CD4-positive, alpha-beta memory T cell (primary cell): ENCODE measurements around the gene C1orf174. TPM values are rescaled to one million over a fixed set of nuclear protein-coding genes. Genes with fewer than 3 reads are reported as not detected.
A peak's percentile ranks its signal among the peaks of the same experiment; 100 is the strongest.

Source experiments
- CTCF ChIA-PET: fragments of 350-600 bp; sonication (Branson Sonifier 250); formaldehyde crosslinking; loops from one replicate; lab custom pipeline; 2021; ENCODE audit warnings: inconsistent platforms; ENCODE audit not compliant: partially characterized antibody; lab: Charles Lee
- POLR2A ChIA-PET: fragments of 350-600 bp; sonication (Branson Sonifier 250); formaldehyde crosslinking; loops from one replicate; lab custom pipeline; 2021; ENCODE audit not compliant: partially characterized antibody; lab: Charles Lee
- DNase-seq, 5 donors: peaks; one replicate each; pipeline versions ENCODE4 v3.0.0 to v3.0.0-alpha.2; 2020 to 2022; ENCODE audit warnings: mixed read lengths in 1 of 5
- H3K27ac ChIP-seq: one replicate; pipeline ENCODE4 v1.7.0; 2013; ENCODE audit warnings: low read depth, low read length
- H3K27me3 ChIP-seq: 2 replicates; pipeline ENCODE4 v1.7.0; 2013; ENCODE audit warnings: mild to moderate bottlenecking, low read length, moderate library complexity; ENCODE audit not compliant: insufficient read depth
- H3K36me3 ChIP-seq: 2 replicates; pipeline ENCODE4 v1.7.0; 2013; ENCODE audit warnings: mild to moderate bottlenecking, low read length, moderate library complexity; ENCODE audit not compliant: insufficient read depth
- H3K4me1 ChIP-seq: 2 replicates; pipeline ENCODE4 v1.7.0; 2013; ENCODE audit warnings: mild to moderate bottlenecking, low read length, moderate library complexity; ENCODE audit not compliant: insufficient read depth
- H3K4me3 ChIP-seq, 2 donors: one replicate each; pipeline ENCODE4 v1.7.0; 2013; ENCODE audit warnings: low read length in 2 of 2, mild to moderate bottlenecking in 1 of 2
- H3K9me3 ChIP-seq, 2 donors: one replicate each; pipeline ENCODE4 v1.7.0; 2013; ENCODE audit warnings: low read length in 2 of 2, control low read depth in 1 of 2; ENCODE audit not compliant: control insufficient read depth in 1 of 2
- H3K27ac Mint-ChIP-seq, 7 donors: one replicate each; pipeline ENCODE4 v1.8.0; 2020 to 2021; ENCODE audit warnings: mixed read lengths in 7 of 7, mild to moderate bottlenecking in 6 of 7, inconsistent platforms in 3 of 7, moderate library complexity in 3 of 7
- H3K27me3 Mint-ChIP-seq, 2 donors: one replicate each; pipeline ENCODE4 v1.8.0; 2020 to 2021; ENCODE audit warnings: mixed read lengths in 2 of 2
- H3K36me3 Mint-ChIP-seq, 2 donors: one replicate each; pipeline ENCODE4 v1.8.0; 2020 to 2021; ENCODE audit warnings: mixed read lengths in 2 of 2, inconsistent platforms in 1 of 2, mild to moderate bottlenecking in 1 of 2
- H3K4me1 Mint-ChIP-seq, 4 donors: one replicate each; pipeline ENCODE4 v1.8.0; 2020 to 2021; ENCODE audit warnings: mixed read lengths in 4 of 4, mild to moderate bottlenecking in 1 of 4
- H3K4me3 Mint-ChIP-seq, 8 donors: one replicate each; pipeline ENCODE4 v1.8.0; 2020 to 2021; ENCODE audit warnings: mixed read lengths in 8 of 8, mild to moderate bottlenecking in 7 of 8, moderate library complexity in 6 of 8, inconsistent platforms in 3 of 8
- H3K9me3 Mint-ChIP-seq, 8 donors: one replicate each; pipeline ENCODE4 v1.8.0; 2020 to 2021; ENCODE audit warnings: mixed read lengths in 8 of 8, mild to moderate bottlenecking in 5 of 8, inconsistent platforms in 3 of 8, moderate library complexity in 1 of 8
- intact Hi-C: fragments of 100-400 bp; cut with micrococcal nuclease; formaldehyde crosslinking; loops from one replicate; pipeline ENCODE4 v1.15.1; 2023
- polyA plus RNA-seq, 2 donors: library from polyadenylated mRNA; unstranded; fragments of 300-500 nt; fragmentation: Illumina TruSeq; gene quantifications; one replicate each; pipeline ENCODE4 v1.2.3, GENCODE V29; 2021
- total RNA-seq, 2 experiments: library from RNA; stranded (reverse); gene quantifications; one replicate each; pipeline ENCODE4 v1.2.3, GENCODE V29; 2021

The C1orf174 gene
- total and polyA plus RNA-seq, 4 experiments from 2014 or later, result 21.8 to 36.0 (median 34.3) TPM

DNA sequence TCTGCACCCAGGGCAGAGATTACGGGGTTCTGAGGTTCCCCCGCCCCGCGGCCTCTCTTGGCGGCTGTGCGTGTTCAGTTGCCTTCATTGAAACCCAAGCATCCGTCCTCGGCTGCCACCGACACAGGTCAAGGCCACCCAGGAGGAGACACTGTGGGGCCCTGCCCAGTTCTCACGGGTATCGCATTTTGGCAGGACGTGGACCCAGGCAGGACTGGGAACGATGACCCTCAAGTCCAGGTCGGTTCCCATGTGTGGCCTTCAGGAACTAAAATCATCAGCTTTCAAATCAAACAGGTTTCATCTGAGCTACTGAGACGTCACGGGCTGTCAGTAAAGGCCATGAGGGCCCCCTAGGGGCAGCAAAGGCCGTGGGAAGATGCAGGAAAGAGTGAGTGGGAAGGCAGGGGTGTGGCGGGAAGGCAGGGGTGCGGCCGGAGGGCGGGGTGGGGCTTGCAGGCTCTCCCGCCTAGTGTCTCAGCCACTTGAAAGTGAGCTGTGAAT, 7.0 kb upstream of the C1orf174 start:
- H3K9me3 ChIP-seq, result no peaks in the 10 kb centered on the region
- H3K27me3 ChIP-seq, result no peaks in the 10 kb centered on the region
- Mint-ChIP-seq H3K27me3 (no peaks in the 10 kb centered on the region), H3K27ac (peak overlapping the region in 1 of 7 donors; percentile 32), H3K36me3 (no peaks in the 10 kb centered on the region), H3K4me1 (peaks cover 17 to 31% (median 29%) of the 10 kb centered on the region in 4 donors), H3K4me3 (no peak overlapping the region), H3K9me3 (no peaks in the 10 kb centered on the region)
- H3K4me3 ChIP-seq, result no peak overlapping the region
- H3K4me1 ChIP-seq, result peaks cover 28% of the 10 kb centered on the region
- no peaks in the 10 kb centered on the region for H3K36me3 ChIP-seq
- POLR2A ChIA-PET, result no interaction called here
- intact Hi-C loops, result no loop called here
- no peak for DNase-seq
- no peak overlapping the region for H3K27ac ChIP-seq
- CTCF ChIA-PET, result interaction anchor here (2.0 kb wide), 1 partner anchor 49 kb away, joined by 7 read pairs; the partner anchor contains the start of genes CEP104 and DFFB

GRCh38 chr1:3906672-3907020, 6.6 kb upstream of the C1orf174 start:
- Histone ChIP-seq H3K27ac (no peak overlapping the region), H3K4me3 (no peak overlapping the region), H3K4me1 (peaks cover 32% of the 10 kb centered on the region), H3K36me3 (no peaks in the 10 kb centered on the region), H3K9me3 (no peaks in the 10 kb centered on the region), H3K27me3 (no peaks in the 10 kb centered on the region)
- H3K4me3 Mint-ChIP-seq, result no peak overlapping the region
- H3K27me3 Mint-ChIP-seq, result no peaks in the 10 kb centered on the region
- intact Hi-C loops, result no loop called here
- DNase-seq, result no peak
- no peaks in the 10 kb centered on the region for H3K36me3 Mint-ChIP-seq
- H3K9me3 Mint-ChIP-seq, result no peaks in the 10 kb centered on the region
- H3K4me1 Mint-ChIP-seq, result peaks cover 18 to 35% (median 31%) of the 10 kb centered on the region in 4 donors
- ChIA-PET POLR2A (no interaction called here), CTCF (interaction anchor here (2.0 kb wide), 1 partner anchor 49 kb away, joined by 7 read pairs; the partner anchor contains the start of genes CEP104 and DFFB)
- no peak overlapping the region for H3K27ac Mint-ChIP-seq

DNA sequence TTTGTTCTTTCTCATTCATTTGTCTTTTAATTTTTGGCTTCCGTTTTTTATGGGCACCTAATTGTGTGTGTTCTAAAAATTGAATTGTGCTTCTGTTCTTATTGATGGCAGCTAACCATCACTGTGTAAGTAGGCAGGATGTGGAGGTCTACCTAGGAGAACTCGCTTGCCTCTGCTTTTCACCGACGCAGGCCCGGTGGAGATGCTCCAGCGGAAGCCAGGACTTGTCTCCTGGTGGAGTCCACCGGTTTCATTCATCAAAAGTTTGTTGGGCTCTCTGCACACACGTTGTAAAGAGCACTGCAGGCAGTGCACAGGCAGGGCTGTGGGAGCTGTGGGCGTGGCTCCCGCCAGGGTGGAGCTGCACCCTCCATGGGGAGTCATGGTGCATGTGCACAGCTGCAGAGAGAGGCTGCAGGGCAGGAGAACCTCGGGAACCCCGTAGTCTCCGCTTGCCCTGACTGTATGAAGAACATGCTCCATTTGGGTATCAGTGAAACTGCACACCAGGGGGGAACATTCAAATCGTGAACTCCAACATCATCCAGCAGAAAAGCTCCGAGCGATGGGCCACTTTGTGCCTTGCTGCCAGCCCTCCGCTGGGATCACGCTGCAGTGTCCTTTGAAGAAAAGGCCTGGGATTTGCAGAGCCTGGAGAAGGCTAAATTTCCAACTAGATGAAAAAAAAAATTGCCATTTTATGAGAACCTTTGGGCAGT, 6.0 kb upstream of the C1orf174 start:
- H3K27me3 Mint-ChIP-seq, result no peaks in the 10 kb centered on the region
- H3K36me3 ChIP-seq, result no peaks in the 10 kb centered on the region
- no peak overlapping the region for H3K4me3 ChIP-seq
- H3K4me3 Mint-ChIP-seq, result no peak overlapping the region
- peaks cover 18 to 39% (median 31%) of the 10 kb centered on the region in 4 donors for H3K4me1 Mint-ChIP-seq
- H3K9me3 ChIP-seq, result no peaks in the 10 kb centered on the region
- no peak for DNase-seq
- H3K27me3 ChIP-seq, result no peaks in the 10 kb centered on the region
- H3K36me3 Mint-ChIP-seq, result no peaks in the 10 kb centered on the region
- POLR2A ChIA-PET, result no interaction called here
- no peak overlapping the region for H3K27ac ChIP-seq
- no peaks in the 10 kb centered on the region for H3K9me3 Mint-ChIP-seq
- intact Hi-C loops, result no loop called here
- H3K27ac Mint-ChIP-seq, result peak overlapping the region in 3 of 7 donors; percentile 7 to 52 (median 46)
- peaks cover 37% of the 10 kb centered on the region for H3K4me1 ChIP-seq
- CTCF ChIA-PET, result interaction anchor here (2.0 kb wide), 1 partner anchor 48 kb away, joined by 7 read pairs; the partner anchor contains the start of genes CEP104 and DFFB

- Histone ChIP-seq H3K36me3 (no peaks in the 10 kb centered on the region), H3K4me1 (peaks cover 35% of the 10 kb centered on the region), H3K4me3 (no peak overlapping the region), H3K9me3 (no peaks in the 10 kb centered on the region), H3K27me3 (no peaks in the 10 kb centered on the region), H3K27ac (no peak overlapping the region)
- intact Hi-C loops, result no loop called here
- POLR2A ChIA-PET, result no interaction called here
- CTCF ChIA-PET, result interaction anchor here (2.0 kb wide), 1 partner anchor 48 kb away, joined by 7 read pairs; the partner anchor contains the start of genes CEP104 and DFFB
- Mint-ChIP-seq H3K27ac (peak overlapping the region in 6 of 7 donors; percentile 7 to 53 (median 51)), H3K36me3 (peaks cover 0 to 4% of the 10 kb centered on the region in 2 donors), H3K4me3 (peak overlapping the region in 2 of 8 donors; percentile 16 to 39), H3K27me3 (no peaks in the 10 kb centered on the region), H3K9me3 (no peaks in the 10 kb centered on the region), H3K4me1 (peaks cover 18 to 39% (median 30%) of the 10 kb centered on the region in 4 donors)
- DNase-seq, result no peak
These were observed 5.3 kb upstream of the C1orf174 start for GRCh38 chr1:3905266-3905952.

DNA sequence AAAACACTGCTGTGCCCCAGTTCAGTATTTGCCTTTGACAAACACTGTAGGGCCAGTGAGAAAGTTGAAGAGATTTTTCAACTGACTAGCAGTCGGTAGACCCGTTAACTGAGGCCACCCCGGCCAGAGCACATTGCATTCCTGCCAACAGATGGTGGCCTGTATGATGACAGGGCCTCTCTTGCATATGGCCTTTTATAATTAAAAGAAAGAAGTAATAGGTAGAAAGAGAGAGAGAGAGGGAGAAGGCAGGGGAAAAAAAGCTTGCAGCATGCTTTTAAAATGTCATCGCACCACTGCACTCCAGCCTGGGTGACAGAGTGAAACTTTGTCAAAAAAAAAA, 4.7 kb upstream of the C1orf174 start:
- POLR2A ChIA-PET, result no interaction called here
- no peak overlapping the region for H3K27ac ChIP-seq
- Mint-ChIP-seq H3K4me1 (peaks cover 18 to 40% (median 33%) of the 10 kb centered on the region in 4 donors), H3K9me3 (peaks cover 0 to 4% (median 0%) of the 10 kb centered on the region in 8 donors), H3K27ac (peak overlapping the region in 2 of 7 donors; percentile 36 to 73), H3K36me3 (peaks cover 0 to 8% of the 10 kb centered on the region in 2 donors), H3K4me3 (no peak overlapping the region), H3K27me3 (no peaks in the 10 kb centered on the region)
- H3K4me3 ChIP-seq, result no peak overlapping the region
- H3K36me3 ChIP-seq, result no peaks in the 10 kb centered on the region
- H3K27me3 ChIP-seq, result no peaks in the 10 kb centered on the region
- no peaks in the 10 kb centered on the region for H3K9me3 ChIP-seq
- CTCF ChIA-PET, result no interaction called here
- DNase-seq, result no peak
- H3K4me1 ChIP-seq, result peaks cover 35% of the 10 kb centered on the region
- intact Hi-C loops, result no loop called here

- Histone ChIP-seq H3K4me3 (no peak overlapping the region), H3K27ac (peak overlapping the region; percentile 44), H3K36me3 (no peaks in the 10 kb centered on the region), H3K4me1 (peaks cover 38% of the 10 kb centered on the region), H3K9me3 (no peaks in the 10 kb centered on the region), H3K27me3 (no peaks in the 10 kb centered on the region)
- Mint-ChIP-seq H3K27ac (peak overlapping the region in 6 of 7 donors; percentile 59 to 99 (median 90)), H3K4me3 (peak overlapping the region in 3 of 8 donors; percentile 11 to 98 (median 25)), H3K9me3 (peaks cover 0 to 4% (median 0%) of the 10 kb centered on the region in 8 donors), H3K36me3 (peaks cover 0 to 8% of the 10 kb centered on the region in 2 donors), H3K4me1 (peaks cover 20 to 44% (median 36%) of the 10 kb centered on the region in 4 donors), H3K27me3 (no peaks in the 10 kb centered on the region)
- ChIA-PET POLR2A (interaction anchor here (1.1 to 5.3 kb wide), 2 partner anchors 11 to 47 kb away, joined by 3 to 73 read pairs; partner anchors contain the start of genes CEP104 and DFFB), CTCF (interaction anchor here (0.6 kb wide), 1 partner anchor 38 kb away, joined by 3 read pairs; no protein-coding TSS in a partner anchor)
- no peak for DNase-seq
- intact Hi-C loops, result no loop called here
These were observed 4.2 kb upstream of the C1orf174 start for GRCh38 chr1:3904006-3904842.
